Duodenal mucosa (tissue), 2 donors: ENCODE data around the gene AKAP11.

Experiments
- H3K27ac ChIP-seq: one replicate; pipeline ENCODE4 v1.7.0; 2013; ENCODE audit warnings: low read depth, low read length
- H3K27me3 ChIP-seq, 2 donors: one replicate each; pipeline ENCODE4 v1.7.0; 2013; ENCODE audit warnings: low read length in 2 of 2, control low read depth in 1 of 2; ENCODE audit not compliant: insufficient read depth in 2 of 2, control insufficient read depth in 1 of 2
- H3K36me3 ChIP-seq, 2 donors: one replicate each; pipeline ENCODE4 v1.7.0; 2013; ENCODE audit warnings: low read length in 2 of 2, control low read depth in 1 of 2; ENCODE audit not compliant: insufficient read depth in 2 of 2, control insufficient read depth in 1 of 2
- H3K4me1 ChIP-seq, 2 donors: one replicate each; pipeline ENCODE4 v1.7.0; 2013; ENCODE audit warnings: low read length in 2 of 2, control low read depth in 1 of 2; ENCODE audit not compliant: insufficient read depth in 2 of 2, control insufficient read depth in 1 of 2
- H3K4me3 ChIP-seq, 2 donors: one replicate each; pipeline ENCODE4 v1.7.0; 2013; ENCODE audit warnings: low read length in 2 of 2, low read depth in 1 of 2
- H3K9ac ChIP-seq, 2 donors: one replicate each; pipeline ENCODE4 v1.7.0; 2013; ENCODE audit warnings: low read length in 2 of 2, low read depth in 1 of 2
- H3K9me3 ChIP-seq, 2 donors: one replicate each; pipeline ENCODE4 v1.7.0; 2013; ENCODE audit warnings: low read length in 2 of 2, control low read depth in 1 of 2; ENCODE audit not compliant: control insufficient read depth in 1 of 2

Gene AKAP11

DNA sequence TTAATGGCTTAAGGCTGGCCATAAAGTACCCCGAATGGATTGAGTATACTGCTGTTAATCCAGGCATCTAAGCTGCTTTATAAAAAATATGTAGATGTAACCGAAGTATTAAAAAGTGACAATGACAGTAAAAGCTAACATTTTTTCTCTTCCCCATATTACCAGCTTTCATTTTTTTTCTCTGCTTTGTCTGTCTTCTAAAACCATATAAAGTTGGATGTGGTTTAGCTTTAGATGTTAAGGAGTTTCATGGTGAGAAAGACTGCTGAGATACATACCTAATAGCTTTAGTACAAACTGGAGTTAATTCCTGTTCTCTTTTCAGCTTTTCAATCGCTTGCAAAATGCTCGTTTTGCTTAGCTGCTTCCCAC lies 838 bp downstream of the AKAP11 start:
- H3K4me3 ChIP-seq = peak overlapping the region; percentile 86 to 94
- no peaks in the 10 kb centered on the region for H3K27me3 ChIP-seq
- H3K9me3 ChIP-seq = no peaks in the 10 kb centered on the region
- peak overlapping the region; percentile 75 to 79 for H3K9ac ChIP-seq
- peak overlapping the region; percentile 86 for H3K27ac ChIP-seq
- H3K36me3 ChIP-seq = no peaks in the 10 kb centered on the region
- H3K4me1 ChIP-seq = peaks cover 12 to 16% of the 10 kb centered on the region in 2 donors

DNA sequence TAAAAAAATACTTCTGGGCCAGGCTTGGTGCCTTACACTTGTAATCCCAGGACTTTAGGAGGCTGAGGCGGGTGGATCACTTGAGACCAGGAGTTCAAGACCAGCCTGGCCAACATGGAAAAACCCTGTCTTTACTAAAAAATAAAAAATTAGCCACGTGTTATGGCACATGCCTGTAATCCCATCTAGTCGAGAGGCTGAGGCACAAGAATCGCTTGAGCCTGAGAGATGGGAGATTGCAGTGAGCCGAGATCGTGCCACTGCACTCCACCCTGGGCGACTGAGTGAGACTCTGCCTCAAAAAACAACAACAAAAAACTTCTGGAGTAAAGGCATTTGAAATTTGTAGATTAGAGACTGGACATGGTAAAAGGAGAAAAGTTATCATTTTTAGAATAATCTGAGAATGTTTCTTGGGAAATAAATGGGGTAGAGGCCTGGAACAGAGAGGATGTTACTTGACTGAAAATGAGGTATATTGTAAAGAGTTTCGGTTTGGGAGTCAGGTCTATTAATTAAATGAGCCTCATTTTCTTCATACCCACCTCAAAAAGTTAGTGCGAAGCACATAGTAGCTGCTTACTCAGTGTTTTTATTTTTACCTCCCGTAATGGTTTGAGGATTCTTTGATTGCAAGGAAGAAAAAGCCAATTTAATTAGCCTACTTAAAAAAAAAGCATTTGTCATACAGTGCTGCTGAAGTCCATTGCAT lies 2.6 kb downstream of the AKAP11 start:
- Histone ChIP-seq H3K36me3 (no peaks in the 10 kb centered on the region), H3K27me3 (no peaks in the 10 kb centered on the region), H3K4me1 (peaks cover 12 to 17% of the 10 kb centered on the region in 2 donors), H3K27ac (no peak overlapping the region), H3K9ac (no peak overlapping the region), H3K9me3 (no peaks in the 10 kb centered on the region), H3K4me3 (no peak overlapping the region)

DNA sequence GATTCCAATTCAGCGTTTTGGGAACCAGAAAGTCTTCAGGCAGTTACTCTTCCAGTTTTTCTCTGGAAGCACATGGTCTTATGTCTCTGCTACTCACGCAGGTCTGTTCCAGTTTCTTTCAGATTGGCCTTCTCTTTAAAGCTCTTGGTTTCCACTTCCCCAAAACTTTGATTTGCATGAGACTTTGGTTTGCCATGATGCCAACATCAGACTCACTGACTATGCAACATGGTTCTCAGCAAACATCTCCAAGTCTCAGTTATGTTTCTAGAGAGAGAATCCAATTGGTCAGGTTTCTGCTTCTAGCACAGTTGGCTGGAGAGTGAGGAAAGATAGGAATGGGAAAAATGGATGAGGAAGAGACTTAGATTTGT lies 3.1 kb downstream of the AKAP11 start:
- Histone ChIP-seq H3K27ac (no peak overlapping the region), H3K36me3 (no peaks in the 10 kb centered on the region), H3K4me3 (no peak overlapping the region), H3K4me1 (peaks cover 12 to 23% of the 10 kb centered on the region in 2 donors), H3K27me3 (no peaks in the 10 kb centered on the region), H3K9ac (no peak overlapping the region), H3K9me3 (no peaks in the 10 kb centered on the region)

GRCh38 chr13:42275506-42275905 lies 3.6 kb downstream of the AKAP11 start:
- no peak overlapping the region for H3K9ac ChIP-seq
- H3K36me3 ChIP-seq = no peaks in the 10 kb centered on the region
- H3K4me3 ChIP-seq = no peak overlapping the region
- no peak overlapping the region for H3K27ac ChIP-seq
- no peaks in the 10 kb centered on the region for H3K9me3 ChIP-seq
- peaks cover 12 to 26% of the 10 kb centered on the region in 2 donors for H3K4me1 ChIP-seq
- no peaks in the 10 kb centered on the region for H3K27me3 ChIP-seq

- H3K9ac ChIP-seq = no peak overlapping the region
- no peak overlapping the region for H3K27ac ChIP-seq
- no peak overlapping the region for H3K4me3 ChIP-seq
- H3K27me3 ChIP-seq = no peaks in the 10 kb centered on the region
- H3K9me3 ChIP-seq = no peaks in the 10 kb centered on the region
- no peaks in the 10 kb centered on the region for H3K36me3 ChIP-seq
- peaks cover 8 to 23% of the 10 kb centered on the region in 2 donors for H3K4me1 ChIP-seq
Measured at GRCh38 chr13:42276683-42277082, 4.7 kb downstream of the AKAP11 start.

- no peak overlapping the region for H3K9ac ChIP-seq
- H3K9me3 ChIP-seq = no peaks in the 10 kb centered on the region
- H3K27ac ChIP-seq = no peak overlapping the region
- H3K27me3 ChIP-seq = no peaks in the 10 kb centered on the region
- H3K36me3 ChIP-seq = no peaks in the 10 kb centered on the region
- no peak overlapping the region for H3K4me3 ChIP-seq
- peaks cover 8 to 23% of the 10 kb centered on the region in 2 donors for H3K4me1 ChIP-seq
Measured at GRCh38 chr13:42277618-42278276, 5.8 kb downstream of the AKAP11 start.

DNA sequence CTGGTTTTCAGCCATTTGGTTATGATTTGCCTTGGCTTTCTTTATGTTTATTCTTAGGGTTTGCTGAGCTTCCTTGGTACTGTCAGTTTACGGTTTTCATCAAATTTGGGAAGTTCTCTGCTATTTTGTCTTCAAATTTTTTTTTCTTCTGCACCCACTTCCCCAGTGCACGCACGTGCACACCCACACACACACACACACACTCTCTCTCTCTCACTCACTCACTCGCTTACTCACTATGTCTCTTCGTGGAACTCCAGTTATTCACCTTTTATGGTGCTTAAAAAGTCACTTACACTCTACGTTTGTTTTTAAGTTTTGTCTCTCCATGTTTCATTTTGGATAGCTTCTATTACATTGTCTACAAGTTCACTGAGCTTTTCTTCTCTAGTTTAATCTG lies 7.1 kb downstream of the AKAP11 start:
- no peaks in the 10 kb centered on the region for H3K27me3 ChIP-seq
- no peak overlapping the region for H3K9ac ChIP-seq
- no peaks in the 10 kb centered on the region for H3K36me3 ChIP-seq
- H3K4me3 ChIP-seq = no peak overlapping the region
- no peaks in the 10 kb centered on the region for H3K9me3 ChIP-seq
- peaks cover 13 to 28% of the 10 kb centered on the region in 2 donors for H3K4me1 ChIP-seq
- no peak overlapping the region for H3K27ac ChIP-seq

- Histone ChIP-seq H3K9ac (no peak overlapping the region), H3K4me1 (peaks cover 12 to 28% of the 10 kb centered on the region in 2 donors), H3K9me3 (no peaks in the 10 kb centered on the region), H3K27ac (no peak overlapping the region), H3K4me3 (no peak overlapping the region), H3K27me3 (no peaks in the 10 kb centered on the region), H3K36me3 (no peaks in the 10 kb centered on the region)
Measured at GRCh38 chr13:42279986-42280385, 8.0 kb downstream of the AKAP11 start.

DNA sequence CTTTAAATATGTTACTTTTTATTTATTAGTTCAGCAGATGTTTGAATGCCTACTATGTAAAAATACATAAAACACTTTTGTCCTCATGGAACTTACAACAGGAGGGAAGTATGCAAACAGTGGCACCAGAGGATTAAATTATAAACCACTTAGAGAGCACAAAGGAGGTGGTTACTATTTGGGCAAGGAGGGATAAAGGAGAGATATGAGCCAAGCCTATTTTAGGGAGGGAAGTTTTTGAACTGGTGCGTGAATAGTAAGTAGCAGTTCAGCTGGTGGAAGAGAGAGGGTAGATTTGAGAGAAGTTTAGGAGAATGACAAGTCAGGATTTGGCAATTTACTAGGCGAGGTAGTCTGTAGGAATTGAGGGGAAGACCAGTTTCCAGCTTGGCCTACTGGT lies 8.6 kb downstream of the AKAP11 start:
- Histone ChIP-seq H3K4me1 (peaks cover 6 to 25% of the 10 kb centered on the region in 2 donors), H3K9ac (no peak overlapping the region), H3K4me3 (no peak overlapping the region), H3K27me3 (no peaks in the 10 kb centered on the region), H3K27ac (no peak overlapping the region), H3K36me3 (no peaks in the 10 kb centered on the region), H3K9me3 (no peaks in the 10 kb centered on the region)

- Histone ChIP-seq H3K9me3 (no peaks in the 10 kb centered on the region), H3K4me3 (no peak overlapping the region), H3K36me3 (peaks cover 5 to 16% of the 10 kb centered on the region in 2 donors), H3K27ac (no peak overlapping the region), H3K27me3 (no peaks in the 10 kb centered on the region), H3K9ac (no peak overlapping the region), H3K4me1 (peaks cover 5 to 22% of the 10 kb centered on the region in 2 donors)
Measured at GRCh38 chr13:42283574-42283973, 11.6 kb downstream of the AKAP11 start.
